HG03460 (cell line): ENCODE data around the gene ST6GALNAC4.
"Not testable (repeated sequence)": the region's sequence is repeated elsewhere in the genome, so short reads cannot be mapped to it uniquely, and the experiment has no call there.

ENCODE experiments used
- ATAC-seq: cut with Tn5 transposase; IDR thresholded peaks from one replicate; pipeline ENCODE4 v1.9.1; 2021; ENCODE audit not compliant: unreplicated experiment

The ST6GALNAC4 gene

DNA sequence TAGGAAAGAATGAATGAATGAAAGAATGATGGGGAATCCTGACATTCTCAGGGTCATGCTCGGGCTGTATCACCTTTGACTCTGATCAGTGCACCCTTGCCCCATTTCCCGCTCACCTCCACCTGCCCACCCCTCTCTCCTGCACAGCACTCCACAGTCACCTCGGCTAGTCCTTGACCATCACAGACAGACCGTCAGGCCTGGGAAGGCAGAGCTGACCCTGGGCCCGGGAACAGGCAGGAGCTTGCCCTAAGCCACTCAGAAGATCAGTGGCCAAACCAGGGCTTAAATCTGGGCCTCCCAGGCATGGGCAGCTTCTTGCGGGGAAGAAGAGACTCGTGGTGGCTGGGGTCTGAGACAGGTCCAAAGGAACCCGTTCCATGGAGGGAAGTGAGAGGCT lies 21.0 kb downstream of the ST6GALNAC4 start:
- no peak for ATAC-seq

DNA sequence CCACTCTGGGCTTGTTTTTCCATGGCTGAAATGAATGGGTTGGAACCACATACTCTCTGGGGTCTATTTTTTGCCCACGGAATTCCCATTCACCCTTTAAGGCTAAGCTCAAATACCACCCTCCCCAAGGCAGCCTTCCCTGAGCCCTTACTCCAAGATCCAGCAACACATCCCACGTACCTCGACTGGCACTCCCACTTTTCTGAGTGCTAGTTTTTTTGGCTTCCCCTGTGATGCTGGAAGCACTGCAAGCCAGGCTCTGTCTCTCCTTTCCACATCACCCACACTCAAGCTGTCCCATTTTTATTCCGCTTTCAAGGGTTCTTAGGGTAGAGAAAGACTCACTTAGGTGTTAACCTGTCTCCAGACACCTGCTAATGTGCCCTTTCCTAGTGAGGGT lies 23.4 kb downstream of the ST6GALNAC4 start:
- ATAC-seq: no peak

DNA sequence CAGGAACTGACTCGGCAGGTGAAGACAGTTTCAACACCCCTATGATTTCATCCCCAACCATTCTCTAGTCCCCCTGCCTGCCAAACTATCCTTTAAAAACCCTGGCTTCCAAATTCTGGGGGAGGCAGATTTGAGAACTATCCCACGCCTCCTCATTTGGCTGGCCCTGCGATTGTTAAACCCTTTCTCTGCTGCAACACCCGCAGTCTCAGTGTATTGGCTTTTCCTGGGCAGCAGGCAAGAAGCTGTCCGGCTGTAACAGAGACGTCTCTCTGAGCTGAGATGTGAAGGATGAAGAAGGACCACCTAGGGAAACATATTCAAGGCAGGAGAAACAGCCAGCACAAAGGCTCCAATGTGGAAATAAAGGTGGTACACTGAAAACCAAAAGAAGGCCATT lies 24.0 kb downstream of the ST6GALNAC4 start:
- no peak for ATAC-seq

GRCh38 chr9:127890053-127890452 lies 26.8 kb downstream of the ST6GALNAC4 start:
- no peak for ATAC-seq

DNA sequence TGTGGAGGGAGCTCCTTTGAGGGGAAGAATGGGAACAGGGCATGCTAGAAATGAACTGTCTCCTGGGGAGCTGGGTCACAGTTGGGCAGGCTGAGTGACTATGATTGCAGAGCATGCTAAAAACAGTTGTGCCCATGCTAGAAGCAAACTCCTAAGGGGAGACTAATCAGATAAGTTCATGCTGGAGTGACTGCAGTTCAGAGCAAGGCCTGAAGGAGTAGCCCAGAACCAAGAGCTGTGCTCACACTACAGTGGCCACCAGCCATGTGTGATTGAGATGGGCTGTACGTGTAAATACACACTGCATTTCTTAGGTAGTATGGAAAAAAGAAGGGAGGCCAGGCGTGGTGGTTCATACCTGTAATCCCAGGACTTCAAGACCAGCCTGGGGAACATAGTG lies 29.0 kb downstream of the ST6GALNAC4 start:
- ATAC-seq: no peak

GRCh38 chr9:127886401-127886972 lies 30.4 kb downstream of the ST6GALNAC4 start:
- ATAC-seq: no peak

DNA sequence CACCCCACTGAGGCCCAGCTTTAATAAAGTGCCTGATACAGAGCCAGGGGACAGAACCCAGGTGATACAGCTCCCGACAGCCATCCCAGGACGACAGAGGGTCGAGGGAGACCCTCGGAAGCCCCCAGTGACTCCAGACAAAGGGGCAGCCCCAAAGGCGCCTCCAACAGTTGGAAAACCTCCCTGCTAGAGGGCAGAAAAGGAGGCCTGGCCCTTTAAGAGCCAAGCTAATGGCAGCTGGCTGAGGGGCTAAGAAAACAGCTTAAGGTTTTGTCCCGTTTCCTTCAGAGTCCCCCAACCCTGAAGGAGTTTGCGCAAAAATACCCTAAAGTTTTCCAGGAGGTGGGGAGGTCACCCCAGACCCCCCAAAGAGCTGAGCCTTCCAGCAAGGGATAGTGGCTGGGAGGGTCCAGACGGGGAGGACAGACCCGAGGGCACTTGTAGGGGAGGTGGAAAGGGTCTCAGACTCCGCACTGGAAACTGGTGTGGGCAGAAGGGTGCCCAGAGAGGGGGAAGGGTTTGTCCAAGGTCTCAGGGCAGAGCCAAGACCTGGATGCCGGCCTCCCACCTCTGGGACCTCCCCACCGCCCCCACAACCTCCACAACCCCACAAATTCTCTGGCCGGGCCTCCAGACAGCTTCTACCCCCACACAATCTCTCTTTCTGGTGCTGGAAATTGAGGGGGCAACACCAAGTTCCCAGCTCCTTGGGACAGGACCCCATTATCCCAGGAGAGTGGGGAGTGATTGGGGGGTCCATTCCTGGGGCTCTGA lies 31.1 kb downstream of the ST6GALNAC4 start:
- no peak for ATAC-seq

DNA sequence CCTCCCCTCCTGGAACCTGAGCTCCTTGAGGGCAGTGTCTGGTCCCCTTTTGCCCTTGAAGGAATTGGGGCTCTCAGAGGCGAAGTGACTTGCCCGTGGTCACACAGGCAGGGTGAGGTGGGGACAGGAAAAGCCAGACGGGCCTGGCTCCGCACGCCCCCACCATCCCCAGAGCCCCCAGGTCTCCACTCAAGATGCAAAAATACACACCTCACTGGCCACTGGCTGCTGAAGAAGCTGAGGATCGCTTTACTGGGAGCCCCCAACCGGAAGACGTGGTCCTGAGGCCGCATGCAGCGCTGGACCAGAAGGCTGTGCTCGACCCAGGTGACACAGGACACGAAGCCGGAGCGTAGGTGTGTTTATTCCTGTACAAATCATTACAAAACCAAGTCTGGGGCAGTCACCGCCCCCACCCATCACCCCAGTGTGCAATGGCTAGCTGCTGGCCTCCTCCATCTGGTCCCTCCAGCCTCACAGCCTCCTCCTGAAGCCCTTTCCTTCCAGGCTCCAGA lies 31.8 kb downstream of the ST6GALNAC4 start:
- no peak for ATAC-seq

- ATAC-seq: no peak
Measured at GRCh38 chr9:127884427-127884911, 32.4 kb downstream of the ST6GALNAC4 start.

- ATAC-seq: no peak
Measured at GRCh38 chr9:127883959-127884358, 32.9 kb downstream of the ST6GALNAC4 start.

- ATAC-seq: not testable (repeated sequence)
Measured at GRCh38 chr9:127881715-127882114, 35.1 kb downstream of the ST6GALNAC4 start.

DNA sequence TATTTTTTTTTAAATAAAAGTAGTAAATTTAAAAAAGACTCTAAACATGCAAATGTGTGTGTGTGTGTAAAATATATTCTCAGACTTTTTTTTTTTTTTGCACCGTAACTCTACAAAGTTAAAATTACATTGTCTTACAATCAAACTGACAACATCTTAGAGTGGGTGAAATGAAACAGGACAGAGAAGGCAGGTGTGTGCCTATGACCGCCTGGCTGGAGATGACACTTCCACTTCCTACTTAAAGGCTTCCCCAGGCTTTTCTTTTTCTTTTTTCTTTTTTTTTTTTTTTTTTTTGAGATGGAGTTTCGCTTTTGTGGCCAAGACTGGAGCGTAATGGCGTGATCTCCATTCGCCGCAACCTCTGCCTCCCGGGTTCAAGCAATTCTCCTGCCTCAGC lies 36.7 kb downstream of the ST6GALNAC4 start:
- ATAC-seq: no peak

GRCh38 chr9:127878652-127879390 lies 38.0 kb downstream of the ST6GALNAC4 start:
- ATAC-seq: no peak

- ATAC-seq: no peak
Measured at GRCh38 chr9:127878001-127878651, 38.7 kb downstream of the ST6GALNAC4 start.

GRCh38 chr9:127877566-127877998 lies 39.3 kb downstream of the ST6GALNAC4 start, which contains the start of gene AK1:
AK1 (minus strand) TSS chr9:127877675; CDS start chr9:127874617, 3,058 bp downstream.
- ATAC-seq: no peak

- no peak for ATAC-seq
Measured at GRCh38 chr9:127876764-127877562, 39.9 kb downstream of the ST6GALNAC4 start.

GRCh38 chr9:127876026-127876763 lies 40.6 kb downstream of the ST6GALNAC4 start:
- no peak for ATAC-seq

DNA sequence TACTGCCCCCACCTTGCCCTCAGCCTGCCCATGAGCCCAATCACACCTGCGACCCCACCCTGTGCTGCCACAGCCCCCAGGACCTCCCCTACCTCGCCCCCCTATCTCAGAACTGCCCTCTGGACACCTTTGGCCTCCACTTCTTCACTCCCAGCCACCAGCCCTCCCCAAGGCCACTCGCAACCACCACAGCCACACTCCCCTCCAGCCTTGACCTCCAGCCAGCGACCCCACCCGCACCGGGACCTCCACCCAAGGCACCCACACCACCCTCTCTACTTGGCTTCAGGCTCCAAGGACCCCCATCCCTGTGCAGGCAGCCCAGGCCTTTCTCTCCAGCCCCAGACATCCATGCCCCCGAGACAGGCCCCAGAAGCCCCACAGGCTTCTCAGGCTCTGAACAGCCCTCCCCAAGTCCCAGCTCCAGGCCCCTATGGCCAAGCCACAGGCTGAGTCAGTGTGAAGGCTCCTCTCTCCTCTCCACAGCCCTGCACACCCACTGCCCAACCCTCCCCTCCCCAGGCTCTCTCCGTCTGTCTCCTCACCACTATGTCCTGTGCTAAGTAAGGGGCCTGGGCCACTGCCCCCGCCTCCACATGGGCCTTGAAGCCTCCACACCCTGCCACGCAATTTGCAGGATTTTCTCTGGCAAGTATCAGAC lies 41.4 kb downstream of the ST6GALNAC4 start:
- no peak for ATAC-seq
